HCT116 (cell line): ENCODE data around the gene EHBP1. TPM values are rescaled to one million over a fixed set of nuclear protein-coding genes. Genes with fewer than 3 reads are reported as not detected.

Source experiments
- ATAC-seq: fragments of 200-7000 bp; cut with Tn5 transposase; 2 replicates; pipeline ENCODE4 v1.9.1; 2020; ENCODE audit warnings: mild to moderate bottlenecking, moderate library complexity
- BruUV-seq: library from RNA; stranded (reverse); fragments of 400-500 nt; replicated peaks from 2 replicates; lab custom pipeline; 2021; lab: Mats Ljungman, UMichigan
- CTCF ChIA-PET: fragments of 300-600 bp; sonication (Branson Sonifier 250); formaldehyde crosslinking; loops from one replicate; lab custom pipeline; 2021; ENCODE audit warnings: antibody characterized with exemption; lab: Charles Lee
- POLR2A ChIA-PET: fragments of 300-600, 350-600 bp; sonication (Branson Sonifier 250); formaldehyde crosslinking; loops from one replicate; lab custom pipeline; 2021; ENCODE audit warnings: antibody characterized with exemption; lab: Charles Lee
- RAD21 ChIA-PET, 2 experiments: fragments of 300-600 bp; sonication (Branson Sonifier 250); formaldehyde crosslinking; loops; one replicate each; lab custom pipeline; 2023; ENCODE audit warnings: low total read pairs in 2 of 2; ENCODE audit not compliant: uncharacterized antibody in 2 of 2, unreplicated experiment in 2 of 2, low non-redundant PET in 1 of 2; lab: Charles Lee
- DNase-seq: peaks from one replicate; pipeline ENCODE4 v3.0.0-alpha.2; 2010; ENCODE audit warnings: low read depth, low spot score
- H2AFZ ChIP-seq: fragments of 200-600 bp; shearing (Covaris generic), sonication (generic); 2 replicates; pipeline ENCODE4 v1.6.1; 2017; ENCODE audit warnings: low read depth, mixed run types, mixed read lengths, antibody characterized with exemption, low read length; ENCODE audit not compliant: poor library complexity, severe bottlenecking
- H3K27ac ChIP-seq: 2 replicates; pipeline ENCODE4 v1.5.1; 2012; ENCODE audit warnings: low read depth, low read length
- H3K27me3 ChIP-seq: fragments of 200-600 bp; sonication (generic); 2 replicates; pipeline ENCODE4 v1.6.1; 2016; ENCODE audit warnings: mixed run types, low read length, mixed read lengths; ENCODE audit not compliant: insufficient read depth
- H3K36me3 ChIP-seq, 2 experiments: fragments of 200-500 bp in 1 of 2; fragments of 200-600 bp in 1 of 2; sonication (Bioruptor generic) in 1 of 2; sonication (generic) in 1 of 2; 2 replicates each; pipeline versions ENCODE4 v1.5.1 to v1.6.1; 2014 to 2016; ENCODE audit warnings: low read length in 2 of 2, inconsistent platforms in 1 of 2, mixed read lengths in 1 of 2, mixed run types in 1 of 2; ENCODE audit not compliant: insufficient read depth in 2 of 2, control insufficient read depth in 1 of 2
- H3K4me1 ChIP-seq, 2 experiments: fragments of 200-600 bp in 1 of 2; sonication (generic) in 1 of 2; 2 replicates each; pipeline versions ENCODE4 v1.5.1 to v1.6.1; 2012 to 2017; ENCODE audit warnings: low read length in 2 of 2, inconsistent platforms in 1 of 2, mild to moderate bottlenecking in 1 of 2, mixed read lengths in 1 of 2, mixed run types in 1 of 2, moderate library complexity in 1 of 2; ENCODE audit not compliant: insufficient read depth in 2 of 2, control insufficient read depth in 1 of 2
- H3K4me2 ChIP-seq: fragments of 200-600 bp; sonication (generic); 2 replicates; pipeline ENCODE4 v1.6.1; 2017; ENCODE audit warnings: mixed run types, low read length, mixed read lengths
- H3K4me3 ChIP-seq, 2 experiments: fragments of 200-600 bp in 1 of 2; sonication (generic) in 1 of 2; replicated peaks in 1 of 2; 2 replicates each; pipeline ENCODE4 v1.5.1; 2011 to 2016; ENCODE audit warnings: low read length in 2 of 2, control low read depth in 1 of 2, low read depth in 1 of 2, mild to moderate bottlenecking in 1 of 2, mixed read lengths in 1 of 2, mixed run types in 1 of 2
- H3K79me2 ChIP-seq: fragments of 200-600 bp; sonication (generic); 2 replicates; pipeline ENCODE4 v1.6.1; 2017; ENCODE audit warnings: mild to moderate bottlenecking, mixed run types, low read length, moderate library complexity, mixed read lengths; ENCODE audit not compliant: insufficient read depth
- H3K9ac ChIP-seq: fragments of 200-600 bp; sonication (generic); 2 replicates; pipeline ENCODE4 v1.6.1; 2016; ENCODE audit warnings: low read length, mixed read lengths
- H3K9me2 ChIP-seq: fragments of 200-600 bp; sonication (generic), shearing (Covaris generic); 2 replicates; pipeline ENCODE4 v1.6.1; 2017; ENCODE audit warnings: mixed run types, mild to moderate bottlenecking, moderate library complexity; ENCODE audit not compliant: insufficient read depth
- H3K9me3 ChIP-seq, 2 experiments: fragments of 200-500 bp in 1 of 2; fragments of 200-600 bp in 1 of 2; sonication (Bioruptor generic) in 1 of 2; sonication (generic) in 1 of 2; 2 replicates each; pipeline ENCODE4 v1.6.1; 2014 to 2017; ENCODE audit warnings: low read length in 2 of 2, mixed read lengths in 2 of 2, inconsistent platforms in 1 of 2, low read depth in 1 of 2, mild to moderate bottlenecking in 1 of 2, mixed run types in 1 of 2, moderate library complexity in 1 of 2; ENCODE audit not compliant: control insufficient read depth in 1 of 2, insufficient read depth in 1 of 2
- H4K20me1 ChIP-seq: fragments of 200-600 bp; sonication (generic), shearing (Covaris generic); 2 replicates; pipeline ENCODE4 v1.6.1; 2017; ENCODE audit warnings: mixed run types, mild to moderate bottlenecking, moderate library complexity; ENCODE audit not compliant: insufficient read depth
- CBX3 ChIP-seq: IDR thresholded peaks from 2 replicates; pipeline ENCODE4 v1.6.1; 2012; ENCODE audit warnings: low read depth
- POLR2A ChIP-seq: IDR thresholded peaks from 2 replicates; pipeline ENCODE4 v1.7.0; 2011; ENCODE audit warnings: borderline replicate concordance; ENCODE audit not compliant: insufficient read depth, insufficient read length; ENCODE audit errors: extremely low read depth
- RAD21 ChIP-seq: IDR thresholded peaks from 2 replicates; pipeline ENCODE4 v1.6.1; 2012; ENCODE audit warnings: low read depth, mild to moderate bottlenecking
- SRF ChIP-seq: IDR thresholded peaks from 2 replicates; pipeline ENCODE4 v1.6.1; 2012; ENCODE audit warnings: low read depth
- YY1 ChIP-seq: IDR thresholded peaks from 2 replicates; pipeline ENCODE4 v1.6.1; 2011; ENCODE audit warnings: low read length, low read depth, moderate library complexity, mild to moderate bottlenecking; ENCODE audit not compliant: insufficient replicate concordance; ENCODE audit errors: extremely low read depth
- intact Hi-C: fragments of 100-400 bp; cut with micrococcal nuclease; formaldehyde crosslinking; loops from 2 replicates; pipeline ENCODE4 v1.10.0; 2022
- total RNA-seq: library from RNA; stranded (reverse); gene quantifications from one replicate; pipeline ENCODE4 v1.2.1, GENCODE V29; 2021; ENCODE audit not compliant: unreplicated experiment
- TF ChIP-seq, protein P1 (sequence below): IDR thresholded peaks from 2 replicates; pipeline ENCODE4 v1.6.1; 2012
- TF ChIP-seq, protein P2 (sequence below): IDR thresholded peaks from 2 replicates; pipeline ENCODE4 v1.6.1; 2012; ENCODE audit warnings: low read depth
- TF ChIP-seq, protein P3 (sequence below), 3 experiments: fragments of 200-600 bp in 1 of 3; sonication (generic) in 1 of 3; IDR thresholded peaks in 2 of 3; conservative IDR thresholded peaks in 1 of 3; 2 replicates each; pipeline ENCODE4 v1.5.1; 2012 to 2017; ENCODE audit warnings: low read depth in 2 of 3, low read length in 2 of 3, antibody characterized with exemption in 1 of 3, borderline replicate concordance in 1 of 3, control low read depth in 1 of 3, mild to moderate bottlenecking in 1 of 3, mixed read lengths in 1 of 3, mixed run types in 1 of 3, moderate library complexity in 1 of 3; ENCODE audit not compliant: insufficient read depth in 1 of 3
- TF ChIP-seq, protein P4 (sequence below): IDR thresholded peaks from 2 replicates; pipeline ENCODE4 v1.6.1; 2012

Gene EHBP1
- total RNA-seq, 1 experiment from 2014 or later = 89.9 TPM

DNA sequence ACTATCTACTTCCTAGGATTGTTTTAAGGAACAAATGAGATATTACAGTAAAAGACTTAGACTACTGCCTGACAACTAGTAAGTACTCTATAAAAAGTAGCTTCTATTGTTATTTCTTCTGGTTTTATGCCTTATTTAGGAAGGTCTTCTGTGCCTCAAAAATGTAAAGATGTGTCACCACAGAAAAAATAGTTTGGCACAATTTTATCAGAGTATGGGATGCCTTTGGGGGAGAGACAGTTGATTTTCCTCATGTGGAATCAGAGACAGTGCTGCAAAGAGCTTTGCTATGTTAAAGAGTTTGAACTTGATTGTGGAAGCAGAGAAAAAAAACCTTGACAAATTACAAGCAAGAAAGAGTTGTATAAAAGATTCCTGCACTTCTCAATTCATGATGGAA is 98.4 kb downstream of the EHBP1 start:
- H3K9me2 ChIP-seq = no peaks in the 10 kb centered on the region
- H3K27me3 ChIP-seq = no peaks in the 10 kb centered on the region
- no TSS peak for BruUV-seq
- no peaks in the 10 kb centered on the region for H4K20me1 ChIP-seq
- H3K79me2 ChIP-seq = peaks cover 80% of the 10 kb centered on the region
- intact Hi-C loops = no loop called here
- ChIA-PET POLR2A (no interaction called here), RAD21 (no interaction called here), CTCF (no interaction called here)
- H3K4me3 ChIP-seq = no peak overlapping the region
- H3K4me2 ChIP-seq = no peak overlapping the region
- TF ChIP-seq, protein P1, sequence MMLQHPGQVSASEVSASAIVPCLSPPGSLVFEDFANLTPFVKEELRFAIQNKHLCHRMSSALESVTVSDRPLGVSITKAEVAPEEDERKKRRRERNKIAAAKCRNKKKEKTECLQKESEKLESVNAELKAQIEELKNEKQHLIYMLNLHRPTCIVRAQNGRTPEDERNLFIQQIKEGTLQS = no peak
- TF ChIP-seq CBX3 (no peak), YY1 (no peak), RAD21 (no peak), POLR2A (no peak), SRF (no peak)
- TF ChIP-seq, protein P2, sequence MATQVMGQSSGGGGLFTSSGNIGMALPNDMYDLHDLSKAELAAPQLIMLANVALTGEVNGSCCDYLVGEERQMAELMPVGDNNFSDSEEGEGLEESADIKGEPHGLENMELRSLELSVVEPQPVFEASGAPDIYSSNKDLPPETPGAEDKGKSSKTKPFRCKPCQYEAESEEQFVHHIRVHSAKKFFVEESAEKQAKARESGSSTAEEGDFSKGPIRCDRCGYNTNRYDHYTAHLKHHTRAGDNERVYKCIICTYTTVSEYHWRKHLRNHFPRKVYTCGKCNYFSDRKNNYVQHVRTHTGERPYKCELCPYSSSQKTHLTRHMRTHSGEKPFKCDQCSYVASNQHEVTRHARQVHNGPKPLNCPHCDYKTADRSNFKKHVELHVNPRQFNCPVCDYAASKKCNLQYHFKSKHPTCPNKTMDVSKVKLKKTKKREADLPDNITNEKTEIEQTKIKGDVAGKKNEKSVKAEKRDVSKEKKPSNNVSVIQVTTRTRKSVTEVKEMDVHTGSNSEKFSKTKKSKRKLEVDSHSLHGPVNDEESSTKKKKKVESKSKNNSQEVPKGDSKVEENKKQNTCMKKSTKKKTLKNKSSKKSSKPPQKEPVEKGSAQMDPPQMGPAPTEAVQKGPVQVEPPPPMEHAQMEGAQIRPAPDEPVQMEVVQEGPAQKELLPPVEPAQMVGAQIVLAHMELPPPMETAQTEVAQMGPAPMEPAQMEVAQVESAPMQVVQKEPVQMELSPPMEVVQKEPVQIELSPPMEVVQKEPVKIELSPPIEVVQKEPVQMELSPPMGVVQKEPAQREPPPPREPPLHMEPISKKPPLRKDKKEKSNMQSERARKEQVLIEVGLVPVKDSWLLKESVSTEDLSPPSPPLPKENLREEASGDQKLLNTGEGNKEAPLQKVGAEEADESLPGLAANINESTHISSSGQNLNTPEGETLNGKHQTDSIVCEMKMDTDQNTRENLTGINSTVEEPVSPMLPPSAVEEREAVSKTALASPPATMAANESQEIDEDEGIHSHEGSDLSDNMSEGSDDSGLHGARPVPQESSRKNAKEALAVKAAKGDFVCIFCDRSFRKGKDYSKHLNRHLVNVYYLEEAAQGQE = no peak
- TF ChIP-seq, protein P3, sequence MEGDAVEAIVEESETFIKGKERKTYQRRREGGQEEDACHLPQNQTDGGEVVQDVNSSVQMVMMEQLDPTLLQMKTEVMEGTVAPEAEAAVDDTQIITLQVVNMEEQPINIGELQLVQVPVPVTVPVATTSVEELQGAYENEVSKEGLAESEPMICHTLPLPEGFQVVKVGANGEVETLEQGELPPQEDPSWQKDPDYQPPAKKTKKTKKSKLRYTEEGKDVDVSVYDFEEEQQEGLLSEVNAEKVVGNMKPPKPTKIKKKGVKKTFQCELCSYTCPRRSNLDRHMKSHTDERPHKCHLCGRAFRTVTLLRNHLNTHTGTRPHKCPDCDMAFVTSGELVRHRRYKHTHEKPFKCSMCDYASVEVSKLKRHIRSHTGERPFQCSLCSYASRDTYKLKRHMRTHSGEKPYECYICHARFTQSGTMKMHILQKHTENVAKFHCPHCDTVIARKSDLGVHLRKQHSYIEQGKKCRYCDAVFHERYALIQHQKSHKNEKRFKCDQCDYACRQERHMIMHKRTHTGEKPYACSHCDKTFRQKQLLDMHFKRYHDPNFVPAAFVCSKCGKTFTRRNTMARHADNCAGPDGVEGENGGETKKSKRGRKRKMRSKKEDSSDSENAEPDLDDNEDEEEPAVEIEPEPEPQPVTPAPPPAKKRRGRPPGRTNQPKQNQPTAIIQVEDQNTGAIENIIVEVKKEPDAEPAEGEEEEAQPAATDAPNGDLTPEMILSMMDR (IDR thresholded peaks at IDR 0.05 in 2 of 3, conservative IDR thresholded peaks at IDR 0.05 in 1 of 3; ENCODE audit: borderline replicate concordance in 1 of 3, insufficient read depth in 1 of 3, low read depth in 2 of 3, low read length in 2 of 3) = no peak
- TF ChIP-seq, protein P4, sequence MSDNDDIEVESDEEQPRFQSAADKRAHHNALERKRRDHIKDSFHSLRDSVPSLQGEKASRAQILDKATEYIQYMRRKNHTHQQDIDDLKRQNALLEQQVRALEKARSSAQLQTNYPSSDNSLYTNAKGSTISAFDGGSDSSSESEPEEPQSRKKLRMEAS = no peak
- no peak for DNase-seq
- H3K9me3 ChIP-seq = no peaks in the 10 kb centered on the region
- H2AFZ ChIP-seq = no peak overlapping the region
- 0 out of 4 replicates have a peak, but pooled peaks cover 0 to 8% of the 10 kb centered on the region in 2 experiments for H3K36me3 ChIP-seq
- no peak overlapping the region for H3K27ac ChIP-seq
- ATAC-seq = no peak
- H3K4me1 ChIP-seq = peaks cover 5 to 14% of the 10 kb centered on the region in 2 experiments; a peak in 2 of 4 replicates
- no peak overlapping the region for H3K9ac ChIP-seq
